Left ventricle myocardium superior (tissue), 1 donor: ENCODE results near the gene CCDC174. TPM values are rescaled to one million over a fixed set of nuclear protein-coding genes. Genes with fewer than 3 reads are reported as not detected.
"Not testable (repeated sequence)": the region's sequence is repeated elsewhere in the genome, so short reads cannot be mapped to it uniquely, and the experiment has no call there.

Source experiments
- ATAC-seq: fragments of 200-7000 bp; cut with Tn5 transposase; one replicate; pipeline ENCODE4 v1.9.1; 2020; ENCODE audit warnings: mild to moderate bottlenecking, moderate library complexity
- DNase-seq: peaks from one replicate; pipeline ENCODE4 v3.0.0-alpha.2; 2020
- intact Hi-C: fragments of 100-400 bp; cut with micrococcal nuclease; formaldehyde crosslinking; loops from one replicate; pipeline ENCODE4 v1.11.0; 2022
- long read RNA-seq: library from polyadenylated mRNA; unstranded; transcript quantifications from one replicate; pipeline ENCODE4 v2.0.0, GENCODE V29; 2021
- total RNA-seq: library from RNA; stranded (reverse); fragmentation: NEBNext Ultra II Directional; extraction: Animal tissue kit (Norgen Biotek cat#: 25700); gene quantifications from one replicate; pipeline ENCODE4 v1.2.1, GENCODE V29; 2021
- donor health status: DM: no; HTN: yes; CAD: no; lungs with severe emphysema.

Gene CCDC174
- 10.7 TPM for total RNA-seq
- long read RNA-seq, transcript CCDC174-202 (11 exons, 2,942 nt), result major isoform, 5 of 9 reads
- long read RNA-seq, partial matches to known transcripts, result 4 of 9 reads
- long read RNA-seq, other reads (novel, unspliced or antisense), result 0 of 9 reads

DNA sequence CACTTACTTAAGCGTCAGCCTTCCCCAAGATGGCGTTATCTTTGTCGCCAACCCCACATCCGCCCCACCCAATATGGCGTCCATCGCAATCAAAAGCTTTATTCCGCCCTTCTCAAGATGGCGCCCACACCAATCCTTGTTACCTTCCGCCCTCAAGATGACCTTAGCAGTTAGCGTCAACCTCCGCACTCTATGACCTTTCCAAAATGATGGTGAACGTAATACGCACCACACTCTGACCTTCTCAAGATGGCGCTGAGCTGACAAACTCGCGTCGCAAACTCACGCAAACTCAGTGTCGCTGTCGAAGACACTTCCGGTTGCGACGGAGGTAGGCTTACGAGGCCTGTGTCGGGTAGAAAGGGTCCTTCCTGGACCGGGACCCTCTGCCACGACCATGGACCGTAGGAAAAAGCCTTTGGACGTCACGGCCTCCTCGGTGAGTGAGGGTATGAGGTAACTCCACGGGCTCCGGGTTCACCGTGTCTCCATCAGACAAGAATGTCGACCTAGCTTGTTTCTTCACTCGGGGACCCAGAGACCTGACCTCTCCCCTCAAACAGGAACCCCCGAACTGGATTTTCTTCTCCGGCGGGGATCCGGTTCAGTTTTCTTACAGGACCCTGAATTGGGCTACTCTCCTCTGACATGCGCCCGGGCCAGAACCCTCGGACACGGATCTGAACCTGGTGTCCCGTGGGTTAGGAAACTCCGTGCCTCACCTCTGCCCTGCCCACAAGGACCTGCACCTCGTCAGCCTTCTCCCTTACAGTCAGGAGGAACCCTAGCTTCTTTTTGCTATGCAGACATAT lies at the start of gene CCDC174:
Gene CCDC174, plus strand, starts transcription at position 323 of the 812 bp plus-strand sequence. Its CDS starts 75 bp downstream, at position 398.
- ATAC-seq (peak; percentile 97), DNase-seq (peak; percentile 92)
- intact Hi-C loops, result no loop called here

DNA sequence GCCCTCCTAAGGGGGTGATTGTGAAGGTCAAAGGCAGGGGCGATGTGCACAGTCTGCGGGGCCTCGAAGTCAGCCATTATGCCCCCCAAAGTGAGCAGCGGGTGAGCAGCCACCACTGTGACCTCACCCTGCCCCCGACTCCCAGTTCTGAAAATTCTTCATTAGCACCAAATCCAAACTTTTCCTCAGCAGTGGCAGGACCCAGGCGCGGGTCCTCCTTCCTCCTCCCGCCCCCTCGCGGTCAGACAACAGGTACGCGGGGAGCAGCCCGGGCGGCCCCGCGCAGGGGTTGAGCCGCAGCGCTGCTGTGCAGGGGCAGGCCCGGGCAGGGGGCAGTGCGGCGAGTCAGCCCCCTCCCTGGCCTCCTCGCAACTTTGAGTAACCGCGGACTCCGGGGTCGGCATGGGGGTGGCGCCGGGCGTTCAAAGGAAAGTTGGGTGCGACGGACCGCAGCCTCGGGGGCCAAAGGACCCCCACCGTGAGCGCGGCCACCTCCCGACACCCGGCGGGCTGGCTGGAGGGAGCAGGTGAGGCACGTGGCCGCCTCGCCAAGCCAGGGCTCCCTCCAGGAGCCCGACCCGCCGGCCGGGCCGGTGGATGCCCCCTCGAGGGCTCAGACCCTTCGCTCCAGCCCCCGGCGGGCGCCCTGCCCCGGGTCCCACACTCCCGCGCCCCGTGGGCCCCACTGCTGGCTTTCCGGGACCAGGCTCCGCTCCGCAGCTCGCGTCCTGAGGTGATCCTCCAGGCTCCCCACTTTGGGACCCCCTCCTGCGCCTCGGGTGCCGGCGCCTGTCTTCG lies 49.4 kb upstream of the CCDC174 start:
- DNase-seq (no peak), ATAC-seq (no peak)
- intact Hi-C loops, result no loop called here

GRCh38 chr3:14602804-14603644 lies 48.5 kb upstream of the CCDC174 start:
- ATAC-seq, result peak; percentile 58
- DNase-seq, result no peak
- intact Hi-C loops, result no loop called here

GRCh38 chr3:14605067-14605466 lies 46.5 kb upstream of the CCDC174 start:
- intact Hi-C loops, result no loop called here
- ATAC-seq, result no peak
- DNase-seq, result no peak

- DNase-seq, result no peak
- intact Hi-C loops, result no loop called here
- ATAC-seq, result no peak
These were observed 45.8 kb upstream of the CCDC174 start for GRCh38 chr3:14605744-14606143.

DNA sequence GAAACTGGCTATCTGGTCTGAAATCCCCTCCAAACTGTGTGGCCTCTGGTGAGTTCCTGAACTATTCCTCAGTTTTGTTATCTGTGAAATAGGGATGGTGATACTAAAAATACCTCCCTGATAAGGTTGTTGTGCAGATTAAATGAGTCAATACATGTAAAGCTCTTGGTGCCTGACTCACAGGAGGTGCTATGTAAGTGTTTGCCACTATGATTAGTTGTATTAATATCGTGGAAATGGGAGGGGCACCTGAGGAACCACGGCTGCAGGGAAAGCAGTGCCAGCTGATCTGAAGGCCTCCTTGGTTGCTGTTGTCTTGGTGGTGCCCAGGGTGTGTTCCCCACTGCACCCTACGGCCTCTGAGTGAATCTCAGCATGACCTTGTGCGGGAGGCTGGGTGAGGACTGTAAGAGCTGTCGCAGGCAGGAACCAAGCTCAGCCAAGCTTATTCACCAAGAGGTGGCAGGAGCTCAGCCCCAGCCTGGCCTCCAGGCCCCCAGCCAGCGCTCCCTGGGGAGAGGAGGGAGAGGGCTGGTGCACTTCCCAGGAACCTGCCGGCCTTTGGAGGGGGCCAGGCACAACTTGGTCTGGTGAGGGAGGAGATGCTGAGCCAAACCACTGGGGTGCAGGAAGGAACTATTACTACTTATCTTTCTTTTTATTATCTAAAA lies 44.8 kb upstream of the CCDC174 start:
- ATAC-seq (peak; percentile 92), DNase-seq (peak; percentile 47)
- intact Hi-C loops, result no loop called here

GRCh38 chr3:14608298-14608697 lies 43.3 kb upstream of the CCDC174 start:
- ATAC-seq (no peak), DNase-seq (no peak)
- intact Hi-C loops, result no loop called here

GRCh38 chr3:14609058-14609457 lies 42.5 kb upstream of the CCDC174 start:
- DNase-seq, ATAC-seq, intact Hi-C loops: not testable (repeated sequence)

GRCh38 chr3:14609506-14609905 lies 42.1 kb upstream of the CCDC174 start:
- DNase-seq, result no peak
- intact Hi-C loops, result no loop called here

DNA sequence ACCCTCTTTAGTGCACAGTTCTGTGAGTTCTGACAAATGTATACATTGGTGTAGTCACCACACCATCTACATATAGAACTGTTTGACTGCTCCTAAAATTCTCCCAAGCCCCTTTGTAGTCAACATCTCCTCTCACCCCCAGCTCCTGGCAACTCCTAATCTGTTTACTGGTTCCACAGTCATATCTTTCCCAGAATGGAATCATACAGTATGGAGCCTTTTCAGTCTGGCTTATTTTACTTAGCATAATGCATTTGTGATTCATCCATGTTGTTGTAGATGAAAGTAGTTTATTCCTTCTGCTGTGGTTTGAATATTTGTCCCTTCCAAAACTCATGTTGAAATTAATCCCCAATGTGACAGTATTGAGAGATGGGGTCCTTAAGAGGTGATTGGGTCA lies 41.6 kb upstream of the CCDC174 start:
- ATAC-seq (no peak), DNase-seq (no peak)
- intact Hi-C loops, result no loop called here

More at GRCh38 chr3:14609506-14609905, 42.1 kb upstream of the CCDC174 start:
- no peak for ATAC-seq

- DNase-seq (no peak), ATAC-seq (no peak)
- intact Hi-C loops, result no loop called here
These were observed 37.4 kb upstream of the CCDC174 start for GRCh38 chr3:14614189-14614588.

- ATAC-seq (no peak), DNase-seq (no peak)
- intact Hi-C loops, result no loop called here
These were observed 36.7 kb upstream of the CCDC174 start for GRCh38 chr3:14614862-14615261.

DNA sequence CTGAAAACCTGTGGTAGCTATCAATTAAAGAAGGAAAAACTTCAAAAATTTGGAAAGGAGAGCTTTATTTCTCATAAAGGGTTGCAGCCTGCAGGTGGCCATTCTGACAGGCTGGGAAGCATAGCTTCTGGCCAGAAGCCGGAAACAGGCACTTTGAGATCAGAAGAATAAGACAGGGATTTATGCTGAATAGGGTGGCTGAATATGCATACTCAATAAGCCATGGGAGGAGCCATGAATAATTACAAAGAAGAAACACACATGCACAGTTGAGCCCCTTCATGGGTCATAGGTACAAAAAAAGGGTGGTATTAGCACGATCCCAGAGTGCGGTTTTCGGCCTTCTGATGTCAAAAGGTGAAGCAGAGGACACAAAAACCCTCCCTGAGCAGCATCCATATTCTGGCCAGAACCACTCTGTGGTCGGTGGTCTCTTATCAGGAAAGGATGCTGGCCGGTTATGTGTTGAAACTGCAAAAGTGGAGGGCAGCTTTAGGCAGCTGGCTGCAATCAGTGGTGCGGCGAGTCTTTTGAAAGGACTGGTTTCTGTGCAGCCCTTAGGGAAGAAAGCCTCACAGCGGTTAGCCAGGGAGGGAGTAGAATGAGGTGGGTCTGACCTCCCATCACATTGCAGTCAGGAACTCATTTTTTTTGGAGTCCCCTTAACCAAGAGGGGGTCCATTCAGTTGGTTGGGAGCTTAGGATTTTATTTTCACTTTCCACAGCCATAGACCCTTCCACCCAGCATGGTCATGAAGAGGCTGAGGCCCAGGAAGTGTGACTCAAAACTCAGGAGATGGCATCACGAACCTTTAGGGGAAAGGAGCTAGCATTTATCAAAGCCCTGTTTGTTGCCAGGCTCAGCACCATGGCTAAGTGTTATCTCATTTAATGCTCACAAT lies 34.7 kb upstream of the CCDC174 start:
- ATAC-seq, result no peak
- intact Hi-C loops, result no loop called here
- no peak for DNase-seq

DNA sequence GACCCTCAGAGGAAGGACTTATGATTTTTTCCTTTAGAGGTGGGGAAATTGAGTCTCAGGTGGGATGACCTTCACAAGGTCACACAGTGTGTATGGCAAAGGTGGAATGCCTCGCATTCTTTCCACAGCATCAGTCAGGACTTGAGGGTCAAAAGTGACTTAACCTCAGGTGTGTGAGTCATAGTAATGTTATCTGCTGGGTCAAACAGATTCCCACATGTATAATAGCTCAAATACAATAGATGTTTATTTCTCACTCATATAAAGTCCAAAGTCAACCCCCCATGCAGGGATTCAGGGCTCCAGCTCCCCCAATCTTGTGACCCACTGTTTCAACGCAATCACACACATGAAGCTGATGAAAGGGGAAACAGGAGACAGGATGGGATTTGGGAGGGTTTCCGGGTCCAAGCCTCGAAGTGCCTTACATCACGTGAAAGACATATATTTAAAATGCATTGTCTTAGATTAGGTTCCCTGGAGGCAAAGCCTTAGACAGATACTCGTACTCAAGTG lies 34.0 kb upstream of the CCDC174 start:
- DNase-seq, result no peak
- ATAC-seq, result no peak
- intact Hi-C loops, result no loop called here

DNA sequence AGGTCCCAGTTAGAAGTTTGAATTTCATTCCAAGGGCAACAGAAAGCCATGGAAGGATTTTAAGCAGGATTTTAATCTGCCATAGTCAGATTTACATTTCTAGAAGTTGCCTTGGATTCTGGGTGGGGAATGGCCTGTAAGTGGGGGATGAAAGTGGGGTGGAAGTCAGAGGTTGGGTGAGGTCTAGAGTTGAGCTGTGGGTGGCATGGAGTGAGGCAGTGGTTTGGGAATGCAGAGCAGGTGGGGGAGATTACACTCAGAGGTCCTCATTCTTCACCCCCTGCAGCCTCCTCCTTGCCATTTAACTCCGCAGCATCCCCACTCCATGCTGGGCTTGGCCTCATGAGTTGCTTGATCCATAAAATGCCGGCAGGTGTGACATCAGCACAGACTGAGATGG lies 32.0 kb upstream of the CCDC174 start:
- DNase-seq, result no peak
- no peak for ATAC-seq
- intact Hi-C loops, result no loop called here

DNA sequence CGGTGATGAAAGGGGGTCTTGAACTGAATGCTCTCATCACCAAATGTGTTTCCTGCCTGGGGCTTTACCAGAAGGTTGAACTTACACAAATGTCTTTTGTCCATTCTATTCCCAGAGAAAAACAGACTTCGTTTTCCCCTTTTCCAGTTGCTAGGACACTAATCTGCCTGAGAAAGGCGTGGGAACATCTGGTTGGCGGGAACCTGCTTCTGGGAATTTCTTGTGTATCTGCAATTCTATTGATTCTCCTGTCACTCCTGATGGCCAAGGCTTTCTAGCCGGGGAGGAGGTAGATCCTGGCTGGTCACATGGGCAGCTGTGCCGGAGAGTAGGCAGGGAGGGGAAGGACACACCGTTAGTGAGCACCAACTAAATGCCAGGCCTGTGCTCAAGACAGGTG lies 31.1 kb upstream of the CCDC174 start:
- DNase-seq (no peak), ATAC-seq (no peak)
- intact Hi-C loops, result no loop called here

DNA sequence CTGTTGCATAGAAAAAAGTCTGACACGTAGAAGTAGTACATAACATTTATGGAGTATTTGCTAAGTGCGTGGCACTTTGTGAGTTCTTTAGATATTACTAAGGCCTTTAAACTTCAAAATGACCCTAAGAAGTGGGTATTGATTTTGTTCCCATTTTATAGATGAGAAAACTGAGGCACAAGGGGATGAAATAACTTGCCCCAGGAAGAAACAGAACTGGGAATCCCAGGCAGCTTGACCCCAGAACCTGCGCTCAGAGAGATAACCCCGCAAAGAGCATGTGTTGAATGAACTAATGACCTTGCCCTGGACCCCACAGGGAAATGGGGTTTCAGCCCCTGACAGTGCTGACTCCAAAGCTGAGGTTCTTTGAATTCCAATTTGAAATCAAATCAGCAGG lies 30.5 kb upstream of the CCDC174 start:
- intact Hi-C loops, result no loop called here
- DNase-seq (no peak), ATAC-seq (no peak)

GRCh38 chr3:14622368-14622767 lies 29.2 kb upstream of the CCDC174 start:
- no peak for ATAC-seq

More at GRCh38 chr3:14622368-14622767, 29.2 kb upstream of the CCDC174 start:
- no peak for DNase-seq
- intact Hi-C loops, result no loop called here
